Measurements from ENCODE around the gene CTSL.

Gene CTSL

DNA sequence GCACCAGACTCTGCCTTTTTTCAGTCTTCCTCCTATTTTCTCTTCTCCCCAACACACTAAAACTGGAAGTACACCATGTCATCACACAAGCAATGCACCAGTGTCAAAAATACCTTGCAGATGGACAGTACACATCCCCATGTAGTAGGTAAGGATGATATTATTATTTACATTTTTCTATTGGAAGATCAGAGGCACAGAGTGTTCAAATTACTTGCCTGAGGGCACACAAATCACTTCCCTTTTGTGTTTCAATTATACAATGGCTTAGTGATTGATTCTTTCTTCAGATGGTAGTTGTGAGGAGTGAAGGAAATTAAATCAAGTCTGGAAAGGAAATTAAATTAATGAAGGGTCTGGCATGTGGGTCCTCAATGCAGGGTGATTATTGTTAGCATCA is 39.6 kb downstream of the CTSL start:
- H3K4me3 ChIP-seq (replicated peaks; ENCODE audit: low read depth, low read length): no peak overlapping the region
- TF ChIP-seq, protein P1, sequence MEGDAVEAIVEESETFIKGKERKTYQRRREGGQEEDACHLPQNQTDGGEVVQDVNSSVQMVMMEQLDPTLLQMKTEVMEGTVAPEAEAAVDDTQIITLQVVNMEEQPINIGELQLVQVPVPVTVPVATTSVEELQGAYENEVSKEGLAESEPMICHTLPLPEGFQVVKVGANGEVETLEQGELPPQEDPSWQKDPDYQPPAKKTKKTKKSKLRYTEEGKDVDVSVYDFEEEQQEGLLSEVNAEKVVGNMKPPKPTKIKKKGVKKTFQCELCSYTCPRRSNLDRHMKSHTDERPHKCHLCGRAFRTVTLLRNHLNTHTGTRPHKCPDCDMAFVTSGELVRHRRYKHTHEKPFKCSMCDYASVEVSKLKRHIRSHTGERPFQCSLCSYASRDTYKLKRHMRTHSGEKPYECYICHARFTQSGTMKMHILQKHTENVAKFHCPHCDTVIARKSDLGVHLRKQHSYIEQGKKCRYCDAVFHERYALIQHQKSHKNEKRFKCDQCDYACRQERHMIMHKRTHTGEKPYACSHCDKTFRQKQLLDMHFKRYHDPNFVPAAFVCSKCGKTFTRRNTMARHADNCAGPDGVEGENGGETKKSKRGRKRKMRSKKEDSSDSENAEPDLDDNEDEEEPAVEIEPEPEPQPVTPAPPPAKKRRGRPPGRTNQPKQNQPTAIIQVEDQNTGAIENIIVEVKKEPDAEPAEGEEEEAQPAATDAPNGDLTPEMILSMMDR (IDR thresholded peaks at IDR 0.05; ENCODE audit: low read length, missing control alignments): no peak
- DNase-seq (ENCODE audit: low read depth): no peak

DNA sequence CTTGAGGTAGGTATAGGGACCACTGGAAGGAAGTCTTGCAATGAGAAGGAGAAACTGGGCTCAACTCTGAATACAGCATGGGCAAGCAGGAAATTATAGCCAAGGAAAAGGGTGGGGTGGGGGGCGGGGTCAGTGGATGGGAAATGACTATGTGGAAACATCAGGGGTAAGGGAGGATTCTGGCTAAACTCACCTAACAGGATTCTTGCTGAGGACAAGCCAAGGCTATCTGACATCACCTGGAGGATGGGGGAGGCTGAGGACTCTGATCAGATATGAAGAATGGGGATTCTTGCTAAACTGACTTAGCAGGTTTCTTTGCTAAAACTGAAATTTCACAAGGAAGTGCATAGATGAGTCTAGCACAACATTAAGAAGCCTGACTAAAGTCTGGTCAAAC is 40.8 kb downstream of the CTSL start:
- DNase-seq (ENCODE audit: low read depth): no peak
- TF ChIP-seq, protein P1 (IDR thresholded peaks at IDR 0.05; ENCODE audit: low read length, missing control alignments): no peak
- no peak overlapping the region for H3K4me3 ChIP-seq (replicated peaks; ENCODE audit: low read depth, low read length)

DNA sequence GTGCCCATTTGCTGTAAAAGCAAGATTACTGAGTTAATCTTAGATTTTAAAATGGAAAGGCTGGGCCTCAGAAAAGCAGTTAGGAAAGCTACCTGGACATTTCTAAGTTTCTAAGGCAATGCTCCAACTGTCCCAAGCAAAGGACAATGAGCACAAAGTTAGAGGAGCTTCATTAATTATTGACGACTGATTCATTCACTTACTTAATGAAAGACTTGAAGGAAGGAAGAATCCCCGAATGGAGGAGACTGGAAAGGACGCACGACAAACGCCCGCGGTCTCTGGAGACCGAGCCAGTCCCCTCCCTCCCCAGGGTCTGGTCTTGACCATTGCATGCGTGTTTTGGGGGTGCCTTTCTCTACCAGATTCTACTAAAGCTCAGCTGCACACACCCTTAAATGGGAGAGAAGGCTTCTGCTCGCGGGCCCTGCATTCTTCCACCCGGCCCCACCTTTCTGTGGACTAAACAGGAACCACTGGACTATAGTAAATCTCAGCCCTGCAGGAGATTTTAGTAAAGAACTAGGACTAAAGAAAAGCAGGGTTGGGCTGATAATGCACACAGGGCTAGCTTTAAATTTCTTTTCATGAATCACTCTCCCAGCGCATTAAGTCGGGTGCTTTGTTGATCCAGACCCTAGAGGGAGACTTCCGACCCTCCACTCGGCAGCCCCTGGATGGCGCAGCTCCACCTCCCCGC is 44.8 kb downstream of the CTSL start:
- DNase-seq (ENCODE audit: low read depth): no peak
- TF ChIP-seq, protein P1 (IDR thresholded peaks at IDR 0.05; ENCODE audit: low read length, missing control alignments): no peak
- H3K4me3 ChIP-seq (replicated peaks; ENCODE audit: low read depth, low read length): no peak overlapping the region

DNA sequence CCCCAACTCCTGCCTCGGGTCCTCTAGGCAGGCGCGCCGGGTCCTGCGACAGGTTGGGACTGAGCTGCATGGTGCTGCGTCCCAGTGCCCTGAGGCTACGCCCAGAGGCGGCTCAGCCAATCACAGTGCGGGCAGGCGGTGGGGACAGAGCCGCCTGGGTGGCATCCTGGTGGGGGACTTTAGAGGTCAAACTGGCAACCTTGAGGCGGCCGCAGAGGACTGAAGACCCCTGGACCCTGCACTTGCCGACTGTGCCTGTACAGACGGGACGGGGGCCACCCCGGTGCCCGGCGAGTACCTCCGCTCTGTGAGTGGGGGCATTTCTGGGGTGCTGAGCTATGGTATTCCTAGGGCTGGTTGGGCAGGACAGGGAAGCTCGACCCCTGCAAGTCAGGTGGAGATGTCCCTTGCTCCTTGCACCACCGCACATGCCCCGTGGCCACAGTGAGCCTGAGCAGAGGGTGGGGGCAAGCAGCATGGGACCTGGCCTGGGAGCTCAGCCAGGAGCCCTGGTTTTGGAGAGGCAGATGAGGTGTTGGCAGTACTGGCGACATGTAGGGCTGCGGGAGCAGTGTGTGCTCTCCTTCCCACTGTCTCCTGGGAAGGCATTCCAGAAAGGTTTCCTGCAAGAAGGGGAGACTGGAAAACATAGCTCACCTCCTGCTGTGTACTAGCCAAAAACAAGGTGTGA is 45.5 kb downstream of the CTSL start:
- DNase-seq (ENCODE audit: low read depth): no peak

DNA sequence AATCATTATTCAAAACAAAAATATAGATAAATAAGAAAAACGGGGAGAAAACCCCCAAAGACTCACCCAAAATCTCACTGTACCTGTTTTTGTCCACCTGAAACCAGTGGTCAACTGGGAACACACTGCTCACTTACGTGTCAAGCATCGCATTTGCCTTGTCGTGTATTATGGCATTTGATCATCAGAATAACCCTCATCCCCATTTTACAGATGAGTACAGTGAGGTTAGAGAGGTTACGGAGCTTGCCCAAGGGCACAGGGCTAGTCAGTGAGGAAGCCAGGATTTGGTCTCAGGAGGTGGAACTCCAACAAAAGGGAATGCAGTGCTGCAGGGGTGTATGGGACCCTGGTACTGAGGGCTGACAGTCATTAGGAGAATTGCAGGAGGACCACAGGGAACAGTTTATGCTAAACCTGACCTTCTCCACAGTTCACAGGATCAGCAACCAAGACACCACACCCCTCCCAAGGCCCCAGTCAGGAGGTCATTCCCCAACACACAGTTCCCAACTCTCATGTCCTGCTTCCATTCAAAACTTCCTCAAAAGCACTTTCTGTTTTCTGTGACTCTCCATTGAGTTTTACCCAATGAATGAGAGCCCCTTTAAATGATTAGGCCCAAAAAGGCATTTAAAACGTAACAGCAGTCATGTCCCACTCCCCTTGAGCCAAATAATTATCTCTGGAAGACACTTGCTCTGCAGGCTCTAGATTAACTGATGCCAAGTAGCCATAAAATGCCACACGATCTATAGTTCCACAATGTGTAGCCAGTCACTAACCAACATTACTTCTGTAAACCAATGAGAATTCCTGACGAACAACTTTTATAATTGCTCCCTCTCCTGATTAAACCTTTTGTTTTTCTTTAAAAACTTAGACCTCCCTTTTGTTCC is 50.8 kb downstream of the CTSL start:
- no peak for DNase-seq (ENCODE audit: low read depth)
- TF ChIP-seq, protein P1 (IDR thresholded peaks at IDR 0.05; ENCODE audit: low read length, missing control alignments): no peak
- no peak overlapping the region for H3K4me3 ChIP-seq (replicated peaks; ENCODE audit: low read depth, low read length)

More for the DNA sequence above, 45.5 kb downstream of the CTSL start:
- TF ChIP-seq, protein P1 (IDR thresholded peaks at IDR 0.05; ENCODE audit: low read length, missing control alignments): no peak
- H3K4me3 ChIP-seq (replicated peaks; ENCODE audit: low read depth, low read length): no peak overlapping the region

DNA sequence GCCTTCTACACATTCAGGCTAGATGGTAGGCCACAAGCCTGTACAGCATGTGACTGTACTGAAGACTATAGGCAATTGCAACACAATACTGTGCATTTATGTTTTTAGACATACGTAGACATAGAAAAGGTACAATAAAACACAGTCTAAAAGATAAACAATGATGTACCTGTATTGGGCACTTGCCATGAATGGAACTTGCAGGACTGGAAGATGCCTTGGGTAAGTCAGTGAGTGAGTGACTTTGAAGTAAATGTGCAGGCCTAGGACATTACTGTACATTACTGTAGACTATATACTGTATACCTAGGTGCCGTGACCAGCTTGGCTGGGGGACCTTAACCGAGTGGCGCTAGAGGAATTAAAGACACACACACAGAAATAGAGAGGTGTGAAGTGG is 53.1 kb downstream of the CTSL start:
- no peak for DNase-seq (ENCODE audit: low read depth)
- H3K4me3 ChIP-seq (replicated peaks; ENCODE audit: low read depth, low read length): no peak overlapping the region
- TF ChIP-seq, protein P1 (IDR thresholded peaks at IDR 0.05; ENCODE audit: low read length, missing control alignments): no peak

All from fibroblast of pulmonary artery (primary cell).